Kidney epithelial cell (primary cell): ENCODE data around the gene PPARG. TPM values are rescaled to one million over a fixed set of nuclear protein-coding genes. Genes with fewer than 3 reads are reported as not detected.
"Not testable (repeated sequence)": the region's sequence is repeated elsewhere in the genome, so short reads cannot be mapped to it uniquely, and the experiment has no call there.

Experiments
- DNase-seq: peaks from one replicate; pipeline ENCODE4 v3.0.0-alpha.2; 2010; ENCODE audit warnings: low read depth
- H3K27me3 ChIP-seq: 2 replicates; pipeline ENCODE4 v1.6.0; 2011; ENCODE audit warnings: low read length; ENCODE audit not compliant: control insufficient read depth, insufficient read depth
- H3K36me3 ChIP-seq: 2 replicates; pipeline ENCODE4 v1.5.1; 2011; ENCODE audit warnings: low read length; ENCODE audit not compliant: control insufficient read depth, insufficient read depth
- H3K4me3 ChIP-seq: 2 replicates; pipeline ENCODE4 v1.5.1; 2011; ENCODE audit warnings: low read depth, mild to moderate bottlenecking, control low read depth, low read length
- CTCF ChIP-seq: IDR thresholded peaks from 2 replicates; pipeline ENCODE4 v1.5.1; 2011; ENCODE audit warnings: mild to moderate bottlenecking, moderate library complexity, low read length, control low read depth, inconsistent platforms; ENCODE audit not compliant: insufficient read depth, poor library complexity, severe bottlenecking
- total RNA-seq: library from RNA; depleted of rRNA; stranded (reverse); fragments of >200 nt; gene quantifications from 2 replicates; pipeline ENCODE4 v1.2.3, GENCODE V29; 2015

PPARG gene
- total RNA-seq, 1 donor from 2014 or later = 14.7 TPM

- no peak for TF ChIP-seq CTCF
- DNase-seq = no peak
- no peak overlapping the region for H3K4me3 ChIP-seq
- H3K27me3 ChIP-seq = no peaks in the 10 kb centered on the region
- H3K36me3 ChIP-seq = no peaks in the 10 kb centered on the region
These were observed 187.5 kb downstream of the PPARG start for GRCh38 chr3:12476238-12476897.

GRCh38 chr3:12477256-12477655 is 188.4 kb downstream of the PPARG start:
- no peak overlapping the region for H3K4me3 ChIP-seq
- no peaks in the 10 kb centered on the region for H3K36me3 ChIP-seq
- no peaks in the 10 kb centered on the region for H3K27me3 ChIP-seq
- no peak for TF ChIP-seq CTCF
- DNase-seq = no peak

- H3K4me3 ChIP-seq = no peak overlapping the region
- DNase-seq = no peak
- no peak for TF ChIP-seq CTCF
- no peaks in the 10 kb centered on the region for H3K27me3 ChIP-seq
- H3K36me3 ChIP-seq = no peaks in the 10 kb centered on the region
These were observed 189.5 kb downstream of the PPARG start for GRCh38 chr3:12478326-12478725.

- not testable (repeated sequence) for DNase-seq, H3K4me3 ChIP-seq
These were observed 190.3 kb downstream of the PPARG start for GRCh38 chr3:12479198-12479597.

DNA sequence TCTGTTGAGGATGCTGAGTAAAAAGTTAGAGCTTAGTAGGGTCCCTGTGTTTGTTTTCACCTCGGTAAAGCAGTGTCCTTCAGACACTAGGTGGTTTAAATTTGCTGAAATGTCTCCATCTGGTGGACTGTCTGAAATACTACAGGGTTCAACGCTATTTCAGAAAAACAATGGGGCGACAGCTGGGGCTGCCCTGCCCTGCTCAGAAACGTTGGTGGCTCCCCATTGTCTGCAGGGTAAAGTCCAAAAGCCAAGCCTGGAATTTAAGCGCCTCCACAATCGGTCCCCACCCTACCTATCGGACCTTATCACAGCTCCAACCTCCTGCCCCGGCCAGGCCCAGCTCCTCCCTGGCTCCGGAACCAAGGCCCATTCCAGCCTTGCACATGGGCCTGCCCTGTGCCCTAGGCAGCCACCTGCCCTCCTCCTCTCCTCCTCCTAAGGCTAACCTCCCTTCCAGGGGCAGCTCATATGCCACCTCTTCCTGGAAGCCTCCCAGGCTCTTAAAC is 191.1 kb downstream of the PPARG start:
- Histone ChIP-seq H3K4me3 (no peak overlapping the region), H3K36me3 (no peaks in the 10 kb centered on the region), H3K27me3 (no peaks in the 10 kb centered on the region)
- DNase-seq = no peak
- peak; percentile 64 for TF ChIP-seq CTCF

More at GRCh38 chr3:12479198-12479597, 190.3 kb downstream of the PPARG start:
- H3K36me3 ChIP-seq, H3K27me3 ChIP-seq: not testable (repeated sequence)

DNA sequence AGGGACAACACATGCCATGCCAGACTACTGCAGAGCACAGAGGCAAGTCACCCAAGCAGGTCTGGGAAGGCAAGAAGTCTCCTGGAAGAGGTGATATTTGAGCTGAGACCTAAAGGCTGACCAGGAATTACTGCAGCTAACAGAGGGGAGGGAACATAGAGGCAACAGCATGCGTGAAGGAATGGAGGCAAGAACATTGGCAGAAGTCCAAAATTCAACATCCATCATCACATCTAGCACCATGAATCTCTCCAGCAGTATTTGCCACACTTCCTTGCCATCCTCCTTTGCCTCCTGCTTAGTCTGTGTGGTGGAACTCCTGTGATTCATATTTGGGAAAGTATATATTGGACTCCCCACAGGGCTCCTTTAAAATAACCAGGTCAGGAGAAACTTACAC is 194.5 kb downstream of the PPARG start:
- TF ChIP-seq CTCF = no peak
- H3K36me3 ChIP-seq = no peaks in the 10 kb centered on the region
- no peak for DNase-seq
- H3K4me3 ChIP-seq = peak overlapping the region; percentile 65
- no peaks in the 10 kb centered on the region for H3K27me3 ChIP-seq
